ENCODE results near the gene MUC22. TPM values are rescaled to one million over a fixed set of nuclear protein-coding genes. Genes with fewer than 3 reads are reported as not detected.
A peak's percentile ranks its signal among the peaks of the same experiment; 100 is the strongest.

MUC22 gene
- total RNA-seq, 5 donors from 2014 or later (not counting 1 experiment from before 2014, with no cell fraction given): not detected

DNA sequence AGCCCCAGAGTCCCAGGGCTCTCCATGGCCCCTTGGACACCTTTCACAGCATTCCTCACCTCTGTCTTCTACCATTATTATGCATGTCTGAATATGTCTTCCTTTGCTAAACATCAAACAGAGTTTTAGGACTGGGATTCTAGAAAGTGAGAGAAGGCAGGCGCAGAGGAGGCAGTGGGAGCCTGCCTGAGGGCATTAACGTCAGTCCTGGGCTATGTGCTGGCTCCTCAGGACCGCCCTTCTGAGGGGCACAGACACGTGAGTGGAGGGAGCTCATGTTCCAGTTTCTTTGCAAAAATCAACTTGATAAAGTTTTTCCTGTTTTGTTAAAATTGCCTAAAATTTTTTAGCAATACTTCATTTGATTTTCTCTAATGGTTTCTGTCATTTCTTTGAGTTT lies 64.1 kb downstream of the MUC22 start:
- Mint-ChIP-seq H3K36me3 (no peaks in the 10 kb centered on the region), H3K4me3 (no peak overlapping the region), H3K4me1 (peaks cover 1 to 2% (median 2%) of the 10 kb centered on the region in 3 donors), H3K27ac (peak overlapping the region in 1 of 2 donors; percentile 31), H3K27me3 (no peaks in the 10 kb centered on the region), H3K9me3 (no peaks in the 10 kb centered on the region)
- Histone ChIP-seq H3K27ac (ENCODE audit: low read length) (no peak overlapping the region), H3K4me3 (ENCODE audit: control insufficient read depth in 1 of 2, extremely low read depth in 1 of 2, low read length in 1 of 2) (no peak overlapping the region), H3K27me3 (replicated peaks in 1 of 2; ENCODE audit: control insufficient read depth in 2 of 2, extremely low read depth in 1 of 2, insufficient read depth in 2 of 2, low read length in 1 of 2) (peaks cover 0 to 7% of the 10 kb centered on the region in 2 experiments), H3K36me3 (ENCODE audit: control insufficient read depth in 2 of 2, extremely low read depth in 1 of 2, insufficient read depth in 1 of 2, low read length in 1 of 2) (no peaks in the 10 kb centered on the region), H3K9me3 (no peaks in the 10 kb centered on the region), H3K4me1 (ENCODE audit: control insufficient read depth in 1 of 2, extremely low read depth in 1 of 2, insufficient read depth in 2 of 2, low read length in 2 of 2) (peaks cover 0 to 1% of the 10 kb centered on the region in 2 experiments)
- WGBS (ENCODE audit: insufficient coverage): no CpG with 5 or more reads among the region's 4 CpGs
- no peak for DNase-seq
- no peak for ATAC-seq (replicated peaks in 1 of 4)
- POLR2A ChIA-PET: no interaction called here
- CTCF ChIA-PET: no interaction called here

DNA sequence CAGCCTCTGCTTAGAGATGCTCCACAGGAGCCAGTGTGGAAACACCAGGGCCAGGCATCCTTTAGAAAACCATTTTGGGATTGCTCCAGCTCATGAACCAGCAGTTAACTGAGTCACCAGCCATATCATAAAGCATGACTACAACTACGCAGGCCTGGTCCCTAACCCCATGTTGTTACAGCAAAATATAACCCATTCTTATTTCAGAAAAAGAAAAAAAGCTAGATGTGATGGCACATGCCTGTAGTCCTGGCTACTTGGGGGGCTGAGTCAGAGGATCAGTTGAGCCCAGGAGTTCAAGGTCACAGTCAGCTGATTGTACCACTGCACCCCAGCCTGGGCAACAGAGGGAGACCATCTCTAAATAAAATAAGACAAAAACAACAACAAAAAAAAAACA lies 65.3 kb downstream of the MUC22 start:
- ChIA-PET POLR2A (no interaction called here), CTCF (interaction anchor here in 1 of 2 donors (0.7 kb wide), 1 partner anchor 264 kb away, joined by 7 read pairs; no protein-coding TSS in a partner anchor)

DNA sequence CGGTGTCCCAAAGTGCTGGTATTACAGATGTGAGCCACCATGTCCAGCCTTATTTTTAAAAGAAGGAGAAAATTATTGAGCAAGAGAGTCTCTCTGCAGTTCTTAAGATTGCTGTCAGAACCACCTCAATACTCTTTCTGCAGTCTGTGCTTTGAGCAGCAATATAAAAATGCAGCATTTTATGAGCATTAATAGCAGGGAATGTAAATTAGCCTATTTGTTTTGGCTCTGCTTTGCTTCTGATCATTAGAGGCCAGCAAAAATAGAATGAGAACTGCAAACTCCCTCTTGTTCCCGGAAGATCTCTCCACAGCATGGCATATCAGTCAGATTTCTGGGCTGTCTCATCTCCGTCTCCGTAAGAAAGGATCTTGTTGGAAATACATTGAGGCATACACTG lies 66.3 kb downstream of the MUC22 start:
- H3K27ac ChIP-seq (ENCODE audit: low read length): no peak overlapping the region
- H3K36me3 ChIP-seq (ENCODE audit: control insufficient read depth in 2 of 2, extremely low read depth in 1 of 2, insufficient read depth in 1 of 2, low read length in 1 of 2): no peaks in the 10 kb centered on the region
- no peaks in the 10 kb centered on the region for H3K9me3 ChIP-seq
- CTCF ChIA-PET: interaction anchor here in 1 of 2 donors (0.7 kb wide), 1 partner anchor 576 kb away, joined by 3 read pairs; no protein-coding TSS in a partner anchor
- H3K27ac Mint-ChIP-seq: no peak overlapping the region
- no peaks in the 10 kb centered on the region for H3K27me3 Mint-ChIP-seq
- DNase-seq (no peak), ATAC-seq (replicated peaks in 1 of 4) (no peak)
- H3K4me1 ChIP-seq (ENCODE audit: control insufficient read depth in 1 of 2, extremely low read depth in 1 of 2, insufficient read depth in 2 of 2, low read length in 2 of 2): peaks cover 2 to 8% of the 10 kb centered on the region in 2 experiments
- H3K27me3 ChIP-seq (replicated peaks in 1 of 2; ENCODE audit: control insufficient read depth in 2 of 2, extremely low read depth in 1 of 2, insufficient read depth in 2 of 2, low read length in 1 of 2): peaks cover 0 to 8% of the 10 kb centered on the region in 2 experiments
- no peaks in the 10 kb centered on the region for H3K9me3 Mint-ChIP-seq
- WGBS (ENCODE audit: insufficient coverage): 100% methylated on average over 1 of the region's 4 CpGs
- H3K36me3 Mint-ChIP-seq: no peaks in the 10 kb centered on the region
- no peak overlapping the region for H3K4me3 ChIP-seq (ENCODE audit: control insufficient read depth in 1 of 2, extremely low read depth in 1 of 2, low read length in 1 of 2)
- POLR2A ChIA-PET: no interaction called here
- peaks cover 7 to 9% (median 8%) of the 10 kb centered on the region in 3 donors for H3K4me1 Mint-ChIP-seq
- H3K4me3 Mint-ChIP-seq: no peak overlapping the region

More for the DNA sequence above, 65.3 kb downstream of the MUC22 start:
- peaks cover 2 to 8% of the 10 kb centered on the region in 2 experiments for H3K4me1 ChIP-seq (ENCODE audit: control insufficient read depth in 1 of 2, extremely low read depth in 1 of 2, insufficient read depth in 2 of 2, low read length in 2 of 2)
- H3K36me3 ChIP-seq (ENCODE audit: control insufficient read depth in 2 of 2, extremely low read depth in 1 of 2, insufficient read depth in 1 of 2, low read length in 1 of 2): no peaks in the 10 kb centered on the region
- no peak overlapping the region for H3K4me3 ChIP-seq (ENCODE audit: control insufficient read depth in 1 of 2, extremely low read depth in 1 of 2, low read length in 1 of 2)
- H3K9me3 ChIP-seq: no peaks in the 10 kb centered on the region
- H3K36me3 Mint-ChIP-seq: no peaks in the 10 kb centered on the region
- H3K4me3 Mint-ChIP-seq: no peak overlapping the region
- no peak overlapping the region for H3K27ac Mint-ChIP-seq
- DNase-seq (no peak), ATAC-seq (replicated peaks in 1 of 4) (no peak)
- H3K9me3 Mint-ChIP-seq: no peaks in the 10 kb centered on the region
- no CpG with 5 or more reads among the region's 1 CpG for WGBS (ENCODE audit: insufficient coverage)
- H3K27me3 ChIP-seq (replicated peaks in 1 of 2; ENCODE audit: control insufficient read depth in 2 of 2, extremely low read depth in 1 of 2, insufficient read depth in 2 of 2, low read length in 1 of 2): peaks cover 0 to 9% of the 10 kb centered on the region in 2 experiments
- H3K4me1 Mint-ChIP-seq: peaks cover 7 to 9% (median 8%) of the 10 kb centered on the region in 3 donors
- no peaks in the 10 kb centered on the region for H3K27me3 Mint-ChIP-seq
- H3K27ac ChIP-seq (ENCODE audit: low read length): no peak overlapping the region

DNA sequence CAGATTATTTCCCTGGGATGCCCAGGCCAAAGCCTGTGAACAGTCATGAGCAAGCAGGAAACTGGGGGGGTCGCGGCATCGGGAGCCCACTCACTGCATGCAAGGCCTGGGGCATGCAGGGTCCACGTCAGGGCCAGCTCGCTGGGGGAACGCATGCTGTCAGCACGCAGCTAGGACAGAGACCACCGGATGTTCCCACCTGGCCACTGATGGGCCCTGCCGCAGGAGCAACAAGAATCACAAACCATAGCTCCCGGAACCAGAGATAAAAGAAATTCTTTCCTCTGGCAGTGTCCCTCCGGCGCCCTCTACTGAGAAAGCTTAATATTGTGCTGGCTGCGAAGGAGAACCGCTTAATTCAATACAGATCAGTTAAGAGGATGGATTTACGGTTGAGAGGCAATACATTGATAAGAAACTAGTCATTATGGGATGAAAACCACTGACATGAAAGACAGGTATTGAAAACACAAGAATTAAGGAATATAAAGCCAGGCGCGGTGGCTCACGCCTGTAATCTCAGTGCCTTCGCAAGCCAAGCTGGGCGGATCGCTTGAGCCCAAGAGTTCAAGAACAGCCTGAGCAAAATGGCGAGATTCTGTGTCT lies 69.5 kb downstream of the MUC22 start:
- 31% methylated on average over 16 of the region's 22 CpGs for WGBS (ENCODE audit: insufficient coverage)
- CTCF ChIA-PET: interaction anchor here (0.6 to 1.8 kb wide), 14 partner anchors 10 to 269 kb away, joined by 3 to 20 read pairs (median 4); partner anchors contain the start of gene VARS2 (in 1 of the 2)
- H3K27ac Mint-ChIP-seq: no peak overlapping the region

DNA sequence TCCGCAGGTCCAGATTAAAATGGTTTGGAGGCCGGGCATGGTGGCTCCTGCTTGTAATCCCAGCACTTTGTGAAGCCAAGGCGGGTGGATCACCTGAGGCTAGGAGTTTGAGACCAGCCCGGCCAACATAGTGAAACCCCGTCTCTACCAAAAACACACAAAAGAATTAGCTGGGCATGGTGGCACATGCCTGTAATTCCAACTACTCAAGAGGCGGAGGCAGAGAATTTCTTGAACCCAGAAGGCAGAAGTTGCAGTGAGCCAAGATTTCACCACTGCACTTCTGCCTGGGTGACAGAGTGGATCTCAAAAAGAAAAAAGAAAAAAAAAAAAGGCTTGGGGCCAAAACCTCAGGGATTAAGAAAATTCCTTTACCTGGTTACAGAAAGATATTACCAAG lies 71.6 kb downstream of the MUC22 start:
- H3K9me3 ChIP-seq: no peaks in the 10 kb centered on the region
- 60% methylated on average over 1 of the region's 6 CpGs for WGBS (ENCODE audit: insufficient coverage)

More for the DNA sequence above, 69.5 kb downstream of the MUC22 start:
- POLR2A ChIA-PET: interaction anchor here in 1 of 2 donors (0.7 kb wide), 1 partner anchor 166 kb away, joined by 3 read pairs; the partner anchor contains the start of gene VARS2
- Mint-ChIP-seq H3K4me1 (peaks cover 7 to 9% (median 8%) of the 10 kb centered on the region in 3 donors), H3K4me3 (peak overlapping the region; percentile 43 to 56 (median 51)), H3K9me3 (no peaks in the 10 kb centered on the region), H3K36me3 (no peaks in the 10 kb centered on the region), H3K27me3 (no peaks in the 10 kb centered on the region)
- no peak overlapping the region for H3K27ac ChIP-seq (ENCODE audit: low read length)
- H3K9me3 ChIP-seq: no peaks in the 10 kb centered on the region
- H3K4me1 ChIP-seq (ENCODE audit: control insufficient read depth in 1 of 2, extremely low read depth in 1 of 2, insufficient read depth in 2 of 2, low read length in 2 of 2): peaks cover 2 to 8% of the 10 kb centered on the region in 2 experiments
- H3K27me3 ChIP-seq (replicated peaks in 1 of 2; ENCODE audit: control insufficient read depth in 2 of 2, extremely low read depth in 1 of 2, insufficient read depth in 2 of 2, low read length in 1 of 2): peaks cover 0 to 8% of the 10 kb centered on the region in 2 experiments
- DNase-seq: peak; percentile 21 to 81 (median 64)
- peak overlapping the region; percentile 8 to 33 for H3K4me3 ChIP-seq (ENCODE audit: control insufficient read depth in 1 of 2, extremely low read depth in 1 of 2, low read length in 1 of 2)
- ATAC-seq (replicated peaks in 1 of 4): peak; percentile 86 to 93 (median 90)
- H3K36me3 ChIP-seq (ENCODE audit: control insufficient read depth in 2 of 2, extremely low read depth in 1 of 2, insufficient read depth in 1 of 2, low read length in 1 of 2): no peaks in the 10 kb centered on the region

DNA sequence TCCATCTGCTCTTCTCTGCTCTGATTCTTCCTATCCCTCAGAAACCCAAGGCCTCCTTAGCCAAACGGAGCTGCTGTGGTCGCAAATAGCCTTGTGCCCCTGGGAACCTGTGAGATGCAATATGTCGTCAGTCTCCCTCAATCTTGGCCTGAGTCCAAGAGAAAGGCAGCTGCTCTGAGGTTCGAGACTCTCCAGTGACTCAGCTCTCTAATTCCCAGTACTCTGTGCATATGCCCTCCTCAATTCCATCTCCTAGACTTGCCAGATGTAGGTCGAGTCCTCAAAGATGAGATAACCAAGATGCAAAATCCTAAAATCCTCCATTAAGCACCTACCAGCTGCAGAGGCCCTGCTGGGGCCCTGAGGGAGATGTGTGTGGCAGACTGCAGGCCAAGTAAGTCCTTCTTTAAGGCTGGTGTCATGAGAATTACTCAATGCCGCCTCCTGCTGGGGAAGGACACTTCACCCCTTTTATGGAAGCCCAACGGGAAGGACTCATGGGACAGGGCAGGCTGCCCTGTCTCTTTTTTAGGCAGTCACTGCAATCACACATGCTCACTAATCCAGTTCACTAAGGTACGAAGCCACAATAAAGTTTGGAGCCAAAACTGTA lies 73.6 kb downstream of the MUC22 start:
- H3K9me3 Mint-ChIP-seq: no peaks in the 10 kb centered on the region
- H3K36me3 ChIP-seq (ENCODE audit: control insufficient read depth in 2 of 2, extremely low read depth in 1 of 2, insufficient read depth in 1 of 2, low read length in 1 of 2): no peaks in the 10 kb centered on the region
- peaks cover 2 to 12% of the 10 kb centered on the region in 2 experiments for H3K4me1 ChIP-seq (ENCODE audit: control insufficient read depth in 1 of 2, extremely low read depth in 1 of 2, insufficient read depth in 2 of 2, low read length in 2 of 2)

More for the DNA sequence above, 71.6 kb downstream of the MUC22 start:
- POLR2A ChIA-PET: no interaction called here
- ATAC-seq (replicated peaks in 1 of 4) (no peak), DNase-seq (no peak)
- no peak overlapping the region for H3K4me3 ChIP-seq (ENCODE audit: control insufficient read depth in 1 of 2, extremely low read depth in 1 of 2, low read length in 1 of 2)
- peaks cover 2 to 8% of the 10 kb centered on the region in 2 experiments for H3K4me1 ChIP-seq (ENCODE audit: control insufficient read depth in 1 of 2, extremely low read depth in 1 of 2, insufficient read depth in 2 of 2, low read length in 2 of 2)
- Mint-ChIP-seq H3K4me3 (no peak overlapping the region), H3K9me3 (no peaks in the 10 kb centered on the region), H3K27ac (no peak overlapping the region), H3K36me3 (no peaks in the 10 kb centered on the region), H3K27me3 (no peaks in the 10 kb centered on the region), H3K4me1 (peaks cover 7 to 10% (median 9%) of the 10 kb centered on the region in 3 donors)
- H3K27me3 ChIP-seq (replicated peaks in 1 of 2; ENCODE audit: control insufficient read depth in 2 of 2, extremely low read depth in 1 of 2, insufficient read depth in 2 of 2, low read length in 1 of 2): peaks cover 0 to 12% of the 10 kb centered on the region in 2 experiments
- no peak overlapping the region for H3K27ac ChIP-seq (ENCODE audit: low read length)
- CTCF ChIA-PET: interaction anchor here (0.6 to 0.8 kb wide), 2 partner anchors 14 to 167 kb away, joined by 4 read pairs; no protein-coding TSS in a partner anchor
- no peaks in the 10 kb centered on the region for H3K36me3 ChIP-seq (ENCODE audit: control insufficient read depth in 2 of 2, extremely low read depth in 1 of 2, insufficient read depth in 1 of 2, low read length in 1 of 2)

More for the DNA sequence above, 73.6 kb downstream of the MUC22 start:
- Histone ChIP-seq H3K4me3 (ENCODE audit: control insufficient read depth in 1 of 2, extremely low read depth in 1 of 2, low read length in 1 of 2) (no peak overlapping the region), H3K27ac (ENCODE audit: low read length) (no peak overlapping the region), H3K27me3 (replicated peaks in 1 of 2; ENCODE audit: control insufficient read depth in 2 of 2, extremely low read depth in 1 of 2, insufficient read depth in 2 of 2, low read length in 1 of 2) (peaks cover 0 to 8% of the 10 kb centered on the region in 2 experiments), H3K9me3 (no peaks in the 10 kb centered on the region)
- peak in 24 of 35 experiments; percentile 6 to 59 (median 26) for DNase-seq
- ChIA-PET CTCF (interaction anchor here (0.7 to 0.8 kb wide), 2 partner anchors 24 to 794 kb away, joined by 3 to 4 read pairs; no protein-coding TSS in a partner anchor), POLR2A (no interaction called here)
- Mint-ChIP-seq H3K4me3 (no peak overlapping the region), H3K36me3 (no peaks in the 10 kb centered on the region), H3K27ac (no peak overlapping the region), H3K4me1 (peaks cover 14 to 18% (median 18%) of the 10 kb centered on the region in 3 donors), H3K27me3 (no peaks in the 10 kb centered on the region)
- WGBS (ENCODE audit: insufficient coverage): 78% methylated on average over 5 of the region's 8 CpGs
- ATAC-seq (replicated peaks in 1 of 4): no peak
